HG03159 (cell line): Measurements from ENCODE around the gene STX18.
A peak's percentile ranks its signal among the peaks of the same experiment; 100 is the strongest.
"Not testable (repeated sequence)": the region's sequence is repeated elsewhere in the genome, so short reads cannot be mapped to it uniquely, and the experiment has no call there.

ENCODE experiments used
- ATAC-seq: cut with Tn5 transposase; IDR thresholded peaks from one replicate; pipeline ENCODE4 v1.9.1; 2021; ENCODE audit warnings: mild to moderate bottlenecking, moderate library complexity; ENCODE audit not compliant: unreplicated experiment

The STX18 gene

DNA sequence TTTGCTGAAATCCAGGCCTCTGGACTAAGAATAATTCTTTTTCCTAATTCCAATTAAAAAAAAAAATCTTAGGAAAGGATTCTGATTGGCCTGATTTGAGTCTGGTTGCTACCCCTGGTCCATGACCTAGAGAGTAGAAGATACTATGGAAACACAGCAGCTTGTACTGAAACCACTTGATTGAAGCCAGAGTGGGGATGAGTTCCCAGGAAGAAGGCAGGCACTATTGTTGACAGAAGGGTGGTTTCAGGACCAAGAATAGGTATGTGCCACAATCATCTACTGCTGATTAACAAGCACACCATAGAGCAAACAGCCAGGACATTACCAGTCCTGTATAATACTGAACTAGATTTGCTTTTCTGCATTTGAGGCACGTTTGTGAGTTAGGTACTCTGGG is 29.6 kb downstream of the STX18 start:
- no peak for ATAC-seq

DNA sequence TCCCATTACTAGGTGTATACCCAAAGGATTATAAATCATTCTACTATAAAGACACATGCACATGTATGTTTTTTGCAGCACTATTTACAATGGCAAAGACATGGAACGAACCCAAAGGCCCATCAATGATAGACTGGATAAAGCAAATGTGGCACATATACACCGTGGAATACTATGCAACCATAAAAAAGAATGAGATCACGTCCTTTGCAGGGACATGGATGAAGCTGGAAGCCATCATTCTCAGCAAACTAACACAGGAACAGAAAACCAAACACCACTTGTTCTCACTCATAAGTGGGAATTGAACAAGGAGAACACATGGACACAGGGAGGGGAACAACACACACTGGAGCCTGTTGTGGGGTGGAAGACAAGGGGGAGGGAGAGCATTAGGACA is 31.2 kb downstream of the STX18 start:
- ATAC-seq: not testable (repeated sequence)

DNA sequence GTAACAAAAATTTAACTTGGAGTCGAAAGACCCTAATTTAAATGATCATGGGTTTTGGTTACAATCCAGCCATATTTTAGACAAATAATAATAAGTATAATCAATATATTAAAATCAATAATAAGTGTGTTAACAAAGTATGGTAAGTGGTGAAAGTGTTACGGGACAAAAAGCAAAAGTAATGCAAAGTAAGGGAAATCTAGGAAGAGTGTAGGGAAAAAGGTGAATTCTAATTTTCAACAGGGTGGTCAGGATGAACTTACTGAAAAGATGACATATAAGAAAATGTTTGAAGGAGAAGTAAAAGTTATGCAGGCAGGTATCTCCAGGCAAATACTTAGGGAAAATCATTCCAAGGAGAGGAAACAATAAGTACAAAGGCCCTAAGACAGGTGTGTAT is 32.3 kb downstream of the STX18 start:
- no peak for ATAC-seq

DNA sequence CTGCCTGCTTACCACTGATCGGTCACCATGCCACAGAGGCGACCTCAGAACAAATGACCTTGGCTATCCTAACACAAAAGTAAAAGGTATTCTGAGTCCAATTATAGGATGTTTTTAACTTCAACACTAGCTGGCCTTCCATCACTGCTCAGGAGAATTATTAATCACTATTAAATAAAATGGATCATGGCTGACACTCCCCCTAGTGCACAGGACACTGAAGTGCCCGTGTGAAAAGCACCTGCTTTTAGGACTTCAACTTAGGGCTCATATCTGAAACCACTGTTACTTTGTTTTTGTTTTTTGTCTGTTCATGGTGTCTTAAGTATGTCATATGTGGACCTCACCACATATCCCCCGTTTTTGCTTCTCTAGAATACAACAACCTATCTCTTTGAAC is 33.9 kb downstream of the STX18 start:
- no peak for ATAC-seq

DNA sequence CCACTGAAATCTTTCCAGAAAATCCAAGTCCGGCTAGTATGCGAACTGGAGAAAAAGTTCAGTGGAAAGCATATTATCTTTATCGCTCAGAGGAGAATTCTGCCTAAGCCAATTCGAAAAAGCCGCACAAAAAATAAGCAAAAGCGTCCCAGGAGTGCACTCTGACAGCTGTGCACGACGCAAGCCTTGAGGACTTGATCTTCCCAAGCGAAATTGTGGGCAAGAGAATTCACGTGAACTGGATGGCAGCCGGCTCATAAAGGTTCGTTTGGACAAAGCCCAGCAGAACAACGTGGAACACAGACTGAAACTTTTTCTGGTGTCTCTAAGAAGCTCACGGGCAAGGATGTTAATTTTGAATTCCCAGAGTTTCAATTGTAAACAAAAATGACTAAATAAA is 34.4 kb downstream of the STX18 start:
- ATAC-seq: no peak

DNA sequence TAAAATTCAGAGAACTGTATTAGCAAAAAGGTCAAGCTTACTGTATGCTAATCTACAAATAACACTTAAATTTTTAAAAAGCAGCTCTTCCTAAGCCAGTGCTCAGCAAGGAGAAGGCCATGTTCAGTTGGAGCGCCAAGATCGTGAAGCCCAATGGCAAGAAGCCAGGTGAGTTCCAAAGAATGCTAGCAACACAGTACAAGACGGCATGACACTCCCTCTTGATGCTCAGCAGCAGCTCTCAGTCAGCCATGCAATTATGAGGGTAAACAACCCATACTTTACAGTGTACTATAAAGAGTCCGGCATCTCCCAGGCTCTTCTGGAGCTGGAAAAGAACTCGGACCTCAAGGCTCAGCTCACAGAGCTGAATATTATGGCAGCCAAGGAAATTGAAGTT is 34.9 kb downstream of the STX18 start:
- no peak for ATAC-seq

DNA sequence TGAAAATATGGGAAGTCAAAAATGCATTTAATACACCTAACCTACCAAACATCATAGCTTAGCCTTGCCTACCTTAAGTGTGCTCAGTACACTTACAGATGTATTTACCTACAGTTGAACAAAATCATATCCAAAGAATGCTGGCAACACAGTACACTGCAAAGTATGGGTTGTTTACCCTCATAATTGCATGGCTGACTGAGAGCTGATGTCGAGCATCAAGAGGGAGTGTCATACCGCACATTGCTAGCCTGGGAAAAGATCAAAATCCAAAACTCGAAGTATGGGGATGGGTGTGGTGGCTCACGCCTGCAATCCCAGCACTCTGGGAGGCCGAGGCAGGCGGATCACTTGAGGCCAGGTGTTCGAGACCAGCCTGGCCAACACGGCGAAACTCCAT is 36.6 kb downstream of the STX18 start:
- not testable (repeated sequence) for ATAC-seq

DNA sequence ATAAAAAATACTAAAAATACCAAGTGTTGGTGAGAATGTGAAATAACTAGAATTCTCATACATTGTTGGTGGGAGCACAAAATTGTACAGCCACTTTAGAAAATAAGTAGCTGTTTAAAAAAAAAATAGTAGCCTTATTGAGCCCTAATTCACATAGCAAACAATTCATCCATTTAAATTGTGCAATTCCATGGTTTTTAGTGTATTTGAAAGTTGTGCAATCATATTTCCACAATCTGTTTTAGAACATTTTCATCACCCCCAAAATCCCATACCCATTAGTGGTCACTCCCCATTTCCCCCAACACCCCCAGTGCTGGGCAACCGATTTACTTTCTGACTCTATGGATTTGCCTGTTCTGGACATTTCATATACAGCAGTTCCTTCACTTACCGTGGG is 37.1 kb downstream of the STX18 start:
- no peak for ATAC-seq

DNA sequence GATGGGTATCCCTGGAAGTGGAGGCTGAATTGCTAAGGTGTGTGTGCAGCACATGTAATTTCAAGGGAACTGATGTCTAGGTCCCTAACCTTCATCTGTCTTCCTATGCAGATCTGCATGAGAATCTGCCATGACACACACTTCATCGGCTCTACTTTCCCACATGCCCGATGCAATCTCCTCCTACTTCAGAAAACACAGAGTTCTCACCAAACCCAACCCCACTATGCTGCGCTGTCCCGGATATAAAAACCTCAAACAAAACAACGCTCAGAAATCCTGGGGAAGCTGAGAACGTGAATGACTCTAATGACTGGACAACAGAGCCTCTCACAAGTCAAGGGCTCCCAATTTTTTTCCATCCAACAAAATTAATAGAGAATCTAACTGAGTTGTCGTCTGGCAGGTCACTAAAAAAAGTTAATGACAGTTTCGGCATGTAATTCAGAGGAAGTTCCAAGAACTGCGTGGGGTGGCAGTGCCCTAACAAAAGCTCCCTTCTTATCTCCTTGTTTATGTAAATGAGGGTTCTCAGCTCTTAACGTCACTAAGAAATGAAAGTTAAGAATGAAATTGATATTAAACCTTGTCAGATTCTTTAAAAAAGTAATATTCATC is 39.0 kb downstream of the STX18 start:
- no peak for ATAC-seq

DNA sequence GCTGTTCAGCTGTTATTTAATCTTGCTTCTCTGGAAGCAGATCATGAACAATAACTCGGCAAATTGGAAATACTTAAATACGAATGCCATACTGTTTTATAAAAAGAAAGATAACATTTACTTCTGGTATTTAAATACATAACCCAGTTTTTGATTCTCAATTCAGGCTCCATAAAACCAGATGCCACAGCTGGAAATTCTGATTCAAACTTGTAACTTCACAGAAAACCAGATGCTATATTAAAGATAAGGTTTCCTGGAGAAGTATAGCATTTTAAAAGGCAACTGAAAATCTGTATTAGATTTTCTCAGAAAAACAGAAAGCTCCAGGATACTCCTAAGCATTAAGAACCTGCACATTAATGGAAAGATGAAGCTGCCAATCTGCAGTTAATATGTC is 40.2 kb downstream of the STX18 start:
- no peak for ATAC-seq

DNA sequence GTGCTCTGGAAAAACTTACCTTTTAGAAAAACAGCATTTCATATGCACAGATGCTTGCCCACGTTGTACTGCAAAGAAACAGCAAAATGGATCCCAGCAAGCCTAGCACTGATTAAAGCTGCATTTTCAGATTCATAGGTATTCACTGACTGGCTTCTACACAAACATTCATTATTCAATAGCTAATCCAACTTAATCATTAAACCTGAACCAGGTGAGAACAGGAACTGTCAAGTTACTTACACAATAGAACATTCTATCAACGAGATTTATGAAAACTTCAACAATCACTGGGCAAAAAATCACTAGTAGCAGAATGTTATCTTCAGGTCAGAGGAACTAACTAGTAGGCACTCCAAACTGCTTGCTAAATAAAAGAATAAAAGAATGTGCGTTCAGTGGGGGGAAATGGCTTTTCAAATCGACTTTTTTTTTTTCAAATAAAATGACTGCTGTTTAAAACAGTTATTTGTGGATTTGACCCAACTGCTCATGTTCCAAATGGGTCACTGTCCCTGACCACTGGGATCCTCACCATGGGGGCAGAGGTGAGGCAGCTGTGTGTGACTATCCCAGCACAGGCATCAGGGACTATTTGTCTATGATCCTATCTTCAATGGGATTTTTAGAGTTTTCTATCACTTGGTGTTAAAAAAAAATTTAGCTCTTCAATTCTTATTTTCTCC is 42.3 kb downstream of the STX18 start:
- ATAC-seq: no peak

DNA sequence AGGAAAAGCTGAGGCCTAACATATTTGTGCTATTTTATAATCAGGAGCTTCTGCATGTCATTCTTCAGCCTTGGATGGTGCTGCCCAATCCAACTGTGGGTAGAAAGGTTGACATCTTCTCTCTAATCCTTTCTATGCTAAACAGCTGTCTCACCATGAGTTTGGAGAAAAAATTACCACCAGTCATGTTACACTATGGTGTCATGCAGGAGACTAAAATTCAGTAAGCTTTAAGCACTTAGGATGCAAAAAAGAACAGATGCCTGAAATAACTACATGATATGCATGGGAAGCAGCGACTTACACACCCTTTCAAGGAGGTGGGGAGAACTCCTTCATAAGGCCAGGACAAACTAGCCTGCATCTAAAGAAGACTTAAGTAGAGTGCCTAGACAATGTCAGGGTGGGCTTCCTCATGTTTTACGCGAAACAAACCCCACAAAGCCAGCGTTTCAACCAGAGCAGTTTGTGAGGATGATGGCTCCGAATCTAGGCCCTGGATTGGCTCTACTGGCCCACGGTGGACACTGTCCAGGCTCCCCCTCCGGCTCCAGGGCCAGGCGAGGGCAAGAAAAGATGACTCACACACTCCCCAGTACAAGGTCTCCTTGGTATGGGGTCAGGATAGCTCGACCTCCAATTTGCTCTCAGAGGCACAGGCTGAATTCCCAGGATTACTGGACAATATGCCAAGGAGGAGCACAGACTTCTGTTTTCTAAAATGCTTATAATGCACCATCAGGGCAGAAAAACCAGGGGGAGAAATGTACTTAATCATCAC is 45.1 kb downstream of the STX18 start:
- no peak for ATAC-seq

DNA sequence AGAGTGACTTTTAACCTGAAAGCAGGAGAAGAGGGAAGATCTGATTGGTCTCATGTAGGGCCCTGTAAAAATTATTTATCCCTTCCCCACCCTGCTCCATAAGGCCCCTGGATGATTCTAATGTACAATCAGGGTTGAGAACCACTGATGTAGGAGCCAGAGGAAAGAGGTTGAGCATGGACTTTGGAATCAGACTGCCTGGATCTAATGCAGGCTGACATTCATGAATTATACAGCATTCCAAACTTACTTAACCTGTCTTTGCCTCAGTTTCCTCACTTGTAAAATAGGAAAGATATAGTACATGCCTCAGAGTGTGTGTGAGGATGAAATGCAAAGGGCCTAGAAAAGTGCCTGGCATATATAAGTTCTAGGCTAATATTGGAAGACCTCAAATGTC is 47.0 kb downstream of the STX18 start:
- no peak for ATAC-seq

DNA sequence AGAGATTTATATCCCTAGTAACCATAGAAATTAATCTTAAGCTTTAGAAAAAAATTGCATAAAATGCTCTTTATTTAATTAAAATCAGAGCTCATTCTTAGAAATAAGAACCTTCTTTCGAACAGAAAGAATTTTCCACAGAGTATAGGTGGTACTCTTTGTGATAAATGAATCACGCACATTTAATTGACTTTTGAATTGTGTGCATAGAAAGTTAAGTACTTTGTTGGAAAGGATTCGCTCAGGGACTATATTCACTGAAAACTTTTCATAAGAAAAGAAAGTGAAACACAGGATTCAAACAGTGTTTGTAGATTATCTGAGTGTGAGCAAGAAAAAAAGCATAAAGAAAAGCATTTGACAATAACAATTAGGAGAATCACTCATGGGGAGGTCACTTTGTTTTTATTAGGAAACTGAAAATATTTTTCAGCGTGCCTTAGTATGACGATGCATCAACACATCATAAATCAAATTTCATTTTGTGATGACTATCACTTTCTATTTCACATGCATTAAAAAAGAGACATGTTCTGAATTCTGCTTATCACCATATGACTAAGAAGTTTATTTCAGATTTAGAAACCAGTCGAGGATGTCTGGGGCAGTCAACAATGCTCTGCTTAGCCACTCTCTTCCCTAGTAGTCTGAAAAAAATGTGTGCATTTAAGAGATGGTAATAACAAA is 49.5 kb downstream of the STX18 start:
- ATAC-seq: peak; percentile 72

DNA sequence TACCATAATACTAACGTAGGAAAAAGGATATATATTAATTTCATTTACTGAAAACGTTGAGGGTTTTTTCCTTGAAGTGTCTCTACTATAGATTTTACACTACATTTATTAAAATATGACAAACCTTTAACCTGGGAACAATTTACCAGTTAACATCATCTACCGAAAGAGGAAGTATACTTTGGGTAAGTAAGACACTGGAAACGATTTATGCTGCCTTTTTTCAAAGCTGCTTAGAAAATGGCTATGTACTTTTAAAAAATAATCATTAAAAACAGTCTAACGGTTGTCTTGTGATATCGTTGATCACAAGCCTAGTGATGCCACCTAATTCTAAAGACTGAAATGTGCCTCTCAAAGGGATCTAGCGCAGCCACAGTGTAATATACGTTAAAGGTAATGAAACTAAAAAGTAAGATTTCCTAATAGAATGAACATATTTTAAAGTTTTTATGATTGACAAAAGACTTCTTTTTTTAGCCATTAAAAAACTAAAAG is 50.4 kb downstream of the STX18 start:
- ATAC-seq: no peak

DNA sequence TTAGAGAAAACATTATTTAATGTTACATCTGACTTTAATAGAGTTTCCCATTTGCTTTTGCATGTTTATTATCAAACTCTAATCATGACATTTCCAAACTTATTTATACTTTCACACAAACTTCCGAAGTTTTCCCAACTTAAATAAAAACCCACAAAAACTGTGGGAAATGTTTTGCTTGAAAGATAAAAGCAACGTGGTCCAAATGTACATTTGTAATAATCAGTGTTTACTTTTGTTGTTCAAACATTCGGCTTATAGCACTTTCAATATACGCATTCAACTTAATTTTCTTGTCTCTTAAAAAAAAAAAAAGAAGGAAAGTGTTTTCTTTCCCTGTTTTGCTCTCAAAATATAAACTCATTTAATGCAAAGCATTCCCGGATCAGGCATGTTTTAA is 51.0 kb downstream of the STX18 start:
- ATAC-seq: no peak

DNA sequence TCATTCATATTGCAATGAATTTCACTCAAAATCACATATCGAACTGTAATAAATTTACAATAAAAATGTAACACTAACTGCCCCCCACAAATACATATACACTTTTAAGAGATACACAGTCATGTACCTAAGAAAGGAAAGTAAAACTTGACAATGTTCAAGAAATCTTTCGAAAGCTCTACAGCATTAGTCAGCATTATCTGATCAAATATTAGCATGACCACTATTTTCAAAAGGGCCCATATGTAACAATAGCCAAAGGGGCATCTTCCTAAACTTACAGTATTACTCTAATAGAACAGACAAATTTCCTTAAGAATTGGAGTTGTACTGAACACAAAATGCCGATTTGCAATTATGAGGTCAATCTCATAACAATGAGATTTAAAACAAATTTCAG is 51.8 kb downstream of the STX18 start:
- no peak for ATAC-seq

DNA sequence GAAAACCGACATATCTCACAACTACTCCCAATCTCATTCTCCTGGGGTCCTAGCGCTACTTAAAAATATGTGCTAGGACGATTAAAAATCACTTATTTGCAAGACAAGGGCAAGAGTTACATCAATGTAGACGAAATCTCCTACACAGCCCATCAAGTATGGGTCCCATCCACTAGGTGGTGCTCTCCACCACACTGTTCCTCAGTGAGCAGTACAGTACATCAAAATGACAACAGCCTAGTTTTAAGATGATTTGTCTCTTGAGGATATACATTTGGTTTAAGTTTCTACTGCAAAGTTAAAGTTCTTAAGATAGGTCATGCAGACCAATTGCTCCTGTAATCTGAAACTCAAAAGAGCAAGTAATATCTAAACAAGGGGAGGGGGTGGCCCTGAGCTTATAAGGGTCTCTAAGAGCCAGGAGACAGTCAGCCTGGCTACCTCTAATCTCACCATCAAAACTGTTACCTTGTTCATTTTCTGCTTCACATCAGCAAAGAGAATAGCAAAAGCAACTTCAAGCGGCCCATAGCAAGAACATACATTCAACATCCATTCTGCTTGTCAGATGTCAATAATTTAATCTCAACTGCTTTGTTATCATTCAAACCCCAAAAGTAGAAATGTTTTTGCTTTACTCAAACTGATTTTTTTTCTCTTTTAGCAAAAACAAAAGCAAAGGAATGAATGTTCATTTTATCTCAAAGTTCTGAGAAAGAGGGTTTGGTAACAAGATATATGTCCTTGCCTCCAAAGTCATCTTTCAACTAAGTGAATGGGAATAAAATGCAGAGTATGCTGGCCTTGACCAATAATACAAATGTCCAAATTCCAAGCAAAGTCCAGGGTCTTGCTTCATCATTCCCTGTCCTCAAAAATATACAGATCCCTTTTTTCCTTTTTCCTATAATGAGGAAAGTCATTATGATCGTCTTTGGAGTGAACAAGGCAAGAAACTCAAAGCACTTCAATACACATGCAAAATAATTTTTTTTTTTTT is 53.1 kb downstream of the STX18 start:
- peak; percentile 71 for ATAC-seq

DNA sequence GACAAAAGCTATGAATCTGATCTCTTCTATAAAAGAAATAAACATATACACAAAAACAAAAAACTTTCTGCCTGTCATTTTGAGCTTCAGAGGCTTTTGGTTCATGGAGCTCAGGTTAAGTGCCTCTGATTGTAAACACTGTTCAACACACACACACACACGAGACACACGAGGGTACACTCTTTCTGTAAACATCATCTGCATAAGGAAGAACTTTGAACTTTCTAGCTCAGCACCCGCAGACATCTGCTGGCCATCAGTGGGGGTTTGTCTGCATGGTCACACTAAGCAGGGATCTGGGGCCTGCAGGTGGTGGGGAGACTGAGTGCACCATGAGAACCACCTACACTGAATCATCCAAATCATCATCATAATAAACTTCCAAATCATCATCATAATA is 54.9 kb downstream of the STX18 start:
- ATAC-seq: no peak

DNA sequence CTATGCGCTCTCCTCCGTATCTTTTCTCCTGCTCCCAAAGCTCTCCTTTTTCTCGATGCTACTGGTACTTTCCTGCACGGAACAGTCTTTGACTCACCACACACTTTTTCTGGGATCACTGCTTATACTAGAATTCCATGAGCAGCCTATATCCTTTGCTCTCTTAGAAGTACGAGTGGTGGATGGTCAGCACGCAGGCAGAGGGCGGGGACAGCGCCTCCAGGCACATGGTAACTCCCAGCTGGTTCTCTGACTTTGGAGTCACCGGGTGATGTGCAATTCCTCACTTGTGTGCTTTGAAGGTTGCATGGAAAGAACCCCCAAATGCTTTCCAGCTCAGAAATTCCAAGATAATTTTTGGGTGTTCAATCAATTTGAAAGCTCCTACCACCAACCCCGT is 56.0 kb downstream of the STX18 start:
- ATAC-seq: no peak
